Endodermal cell (in vitro differentiated cells): ENCODE data around the gene ZFP92. TPM values are rescaled to one million over a fixed set of nuclear protein-coding genes. Genes with fewer than 3 reads are reported as not detected.

Experiments used
- DNase-seq: peaks from one replicate; pipeline ENCODE4 v3.0.0-alpha.2; 2017
- H3K27ac ChIP-seq: 2 replicates; pipeline ENCODE4 v1.5.1; 2013; ENCODE audit warnings: mild to moderate bottlenecking, low read depth, low read length, moderate library complexity
- H3K27me3 ChIP-seq: 2 replicates; pipeline ENCODE4 v1.6.1; 2013; ENCODE audit warnings: mild to moderate bottlenecking, low read length, moderate library complexity; ENCODE audit not compliant: insufficient read depth, control insufficient read depth, poor library complexity, severe bottlenecking
- H3K36me3 ChIP-seq: 2 replicates; pipeline ENCODE4 v1.7.0; 2013; ENCODE audit warnings: mild to moderate bottlenecking, low read length, moderate library complexity; ENCODE audit not compliant: control insufficient read depth, insufficient read depth
- H3K4me1 ChIP-seq: one replicate; pipeline ENCODE4 v1.7.0; 2013; ENCODE audit warnings: low read length; ENCODE audit not compliant: control insufficient read depth, insufficient read depth
- H3K4me3 ChIP-seq: 2 replicates; pipeline ENCODE4 v1.5.1; 2013; ENCODE audit warnings: mild to moderate bottlenecking, low read length, moderate library complexity
- H3K9ac ChIP-seq: 2 replicates; pipeline ENCODE4 v1.6.1; 2013; ENCODE audit warnings: mild to moderate bottlenecking, low read length, moderate library complexity; ENCODE audit not compliant: poor library complexity, severe bottlenecking; ENCODE audit errors: extremely low read depth
- H3K9me3 ChIP-seq: 2 replicates; pipeline ENCODE4 v1.6.1; 2013; ENCODE audit warnings: mild to moderate bottlenecking, low read length, moderate library complexity; ENCODE audit not compliant: control insufficient read depth
- H3K27ac Mint-ChIP-seq: 2 replicates; pipeline ENCODE4 v1.8.0; 2020; ENCODE audit warnings: mixed read lengths
- H3K27me3 Mint-ChIP-seq: 2 replicates; pipeline ENCODE4 v1.8.0; 2021; ENCODE audit warnings: mild to moderate bottlenecking, mixed read lengths; ENCODE audit not compliant: insufficient read depth
- H3K36me3 Mint-ChIP-seq: 2 replicates; pipeline ENCODE4 v1.8.0; 2020; ENCODE audit warnings: low read depth, mixed read lengths
- H3K4me1 Mint-ChIP-seq: 2 replicates; pipeline ENCODE4 v1.8.0; 2020; ENCODE audit warnings: mixed read lengths
- H3K4me3 Mint-ChIP-seq: 2 replicates; pipeline ENCODE4 v1.8.0; 2020; ENCODE audit warnings: mild to moderate bottlenecking, moderate library complexity, mixed read lengths
- H3K9me3 Mint-ChIP-seq: 2 replicates; pipeline ENCODE4 v1.8.0; 2020; ENCODE audit warnings: mild to moderate bottlenecking, mixed read lengths
- CTCF ChIP-seq: fragments of 200-600 bp; sonication (generic); conservative IDR thresholded peaks from 2 replicates; pipeline ENCODE4 v1.5.0; 2021; ENCODE audit warnings: antibody characterized with exemption, mild to moderate bottlenecking
- WGBS, 2 experiments: methylation state at CpG; one replicate each; pipeline versions ENCODE4 v1.1.5 to v1.1.7; 2013; ENCODE audit warnings: missing lambda C conversion rate in 2 of 2, mixed read lengths in 1 of 2; ENCODE audit not compliant: insufficient coverage in 1 of 2, insufficient read length in 1 of 2; 5-methylcytosine and 5-hydroxymethylcytosine counted together
- long read RNA-seq, 4 experiments: library from polyadenylated mRNA in 2 of 4; library from RNA in 1 of 4; library from capped mRNA in 1 of 4; stranded (forward) in 3 of 4; unstranded in 1 of 4; transcript quantifications; one replicate each; pipeline ENCODE4 v2.0.0, GENCODE V29; 2020 to 2021; ENCODE audit warnings: inconsistent platforms in 1 of 4
- polyA plus RNA-seq, 2 experiments: library from polyadenylated mRNA; stranded (reverse); fragments of 50-300 nt; gene quantifications; one replicate each; pipeline ENCODE4 v1.2.3, GENCODE V29; 2013
- total RNA-seq, 2 donors: library from RNA; stranded (reverse); fragmentation: NEBNext Ultra II Directional in 1 of 2; extraction: Animal tissue kit (Norgen Biotek cat#: 25700) in 1 of 2; gene quantifications; 2 replicates in 1 of 2; 3 replicates in 1 of 2; pipeline ENCODE4 v1.2.1, GENCODE V29; 2021

ZFP92 gene
- under 1 TPM; 0.29 to 0.31 TPM for total RNA-seq
- 0.14 TPM for polyA plus RNA-seq (2013, experiment 1 of 2)
- polyA plus RNA-seq (2013, experiment 2 of 2) = 0.08 TPM
- long read RNA-seq, experiment 1 = 0 reads
- long read RNA-seq, experiment 2 = 0 reads
- long read RNA-seq, experiment 3 = 0 reads
- long read RNA-seq, experiment 4 = 0 reads

GRCh38 chrX:153411255-153411987 is at the start of gene ZFP92:
Gene ZFP92 (plus strand): TSS chrX:153411472. CDS start chrX:153418323, 6,851 bp downstream.
- Mint-ChIP-seq H3K27ac (no peak within 1 kb of the TSS), H3K27me3 (peaks cover 26% of the 10 kb centered on the region), H3K36me3 (no peaks in the 10 kb centered on the region), H3K4me3 (peak within 1 kb of the TSS; percentile 52), H3K4me1 (no peaks in the 10 kb centered on the region), H3K9me3 (peaks cover 64% of the 10 kb centered on the region)
- Histone ChIP-seq H3K4me1 (no peaks in the 10 kb centered on the region), H3K9ac (no peak within 1 kb of the TSS), H3K9me3 (no peaks in the 10 kb centered on the region), H3K27me3 (peaks cover 22% of the 10 kb centered on the region), H3K27ac (no peak within 1 kb of the TSS), H3K4me3 (no peak within 1 kb of the TSS), H3K36me3 (no peaks in the 10 kb centered on the region)
- WGBS, 2 experiments = 24% methylated on average over 73 of the region's 75 CpGs; no CpG with 5 or more reads in 1 of the 2 experiments
- TF ChIP-seq CTCF = no peak
- DNase-seq = no peak

- H3K36me3 Mint-ChIP-seq = no peaks in the 10 kb centered on the region
- H3K27me3 Mint-ChIP-seq = no peaks in the 10 kb centered on the region
- no peak for TF ChIP-seq CTCF
- no peak overlapping the region for H3K27ac Mint-ChIP-seq
- WGBS, 2 experiments = 100% methylated on average over 1 of the region's 2 CpGs; no CpG with 5 or more reads in 1 of the 2 experiments
- H3K4me1 Mint-ChIP-seq = no peaks in the 10 kb centered on the region
- no peaks in the 10 kb centered on the region for H3K36me3 ChIP-seq
- no peak overlapping the region for H3K4me3 ChIP-seq
- no peak overlapping the region for H3K9ac ChIP-seq
- H3K4me3 Mint-ChIP-seq = no peak overlapping the region
- peaks cover 56% of the 10 kb centered on the region for H3K9me3 Mint-ChIP-seq
- DNase-seq = no peak
- H3K4me1 ChIP-seq = no peaks in the 10 kb centered on the region
- no peaks in the 10 kb centered on the region for H3K9me3 ChIP-seq
- H3K27me3 ChIP-seq = no peaks in the 10 kb centered on the region
- H3K27ac ChIP-seq = no peak overlapping the region
These were observed 49.4 kb upstream of the ZFP92 start for GRCh38 chrX:153361781-153362397.

GRCh38 chrX:153365670-153366069 is 45.6 kb upstream of the ZFP92 start:
- H3K27ac Mint-ChIP-seq = no peak overlapping the region
- Histone ChIP-seq H3K4me3 (no peak overlapping the region), H3K9me3 (no peaks in the 10 kb centered on the region), H3K36me3 (no peaks in the 10 kb centered on the region), H3K27ac (no peak overlapping the region), H3K9ac (no peak overlapping the region), H3K4me1 (no peaks in the 10 kb centered on the region), H3K27me3 (no peaks in the 10 kb centered on the region)
- no peak overlapping the region for H3K4me3 Mint-ChIP-seq
- no peak for DNase-seq
- WGBS, 2 experiments = 80% methylated on average over 2 of the region's 4 CpGs; no CpG with 5 or more reads in 1 of the 2 experiments
- H3K27me3 Mint-ChIP-seq = no peaks in the 10 kb centered on the region
- no peaks in the 10 kb centered on the region for H3K4me1 Mint-ChIP-seq
- H3K9me3 Mint-ChIP-seq = peaks cover 39% of the 10 kb centered on the region
- TF ChIP-seq CTCF = no peak
- no peaks in the 10 kb centered on the region for H3K36me3 Mint-ChIP-seq
